GM18502 (cell line): Measurements from ENCODE around the gene CSNK2A1.
"Not testable (repeated sequence)": the region's sequence is repeated elsewhere in the genome, so short reads cannot be mapped to it uniquely, and the experiment has no call there.

Experiments used
- ATAC-seq: cut with Tn5 transposase; IDR thresholded peaks from one replicate; pipeline ENCODE4 v1.9.1; 2021; ENCODE audit warnings: mild to moderate bottlenecking; ENCODE audit not compliant: unreplicated experiment, poor library complexity

CSNK2A1 gene

DNA sequence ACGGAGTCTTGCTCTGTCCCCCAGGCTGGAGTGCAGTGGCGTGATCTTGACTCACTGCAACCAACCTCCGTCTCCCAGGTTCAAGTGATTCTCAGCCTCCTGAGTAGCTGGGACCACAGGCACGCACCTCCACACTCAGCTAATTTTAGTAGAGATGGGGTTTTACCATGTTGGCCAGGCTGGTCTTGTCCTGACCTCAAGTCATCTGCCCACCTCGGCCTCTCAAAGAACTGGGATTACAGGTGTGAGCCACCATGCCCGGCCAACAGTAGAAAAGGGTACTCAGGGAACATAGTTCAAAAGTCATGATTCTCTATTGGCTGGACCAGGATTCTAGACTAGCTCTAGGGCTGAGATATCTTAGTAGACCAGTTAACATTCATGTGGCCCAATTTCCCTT is 5.6 kb downstream of the CSNK2A1 start:
- ATAC-seq = no peak

DNA sequence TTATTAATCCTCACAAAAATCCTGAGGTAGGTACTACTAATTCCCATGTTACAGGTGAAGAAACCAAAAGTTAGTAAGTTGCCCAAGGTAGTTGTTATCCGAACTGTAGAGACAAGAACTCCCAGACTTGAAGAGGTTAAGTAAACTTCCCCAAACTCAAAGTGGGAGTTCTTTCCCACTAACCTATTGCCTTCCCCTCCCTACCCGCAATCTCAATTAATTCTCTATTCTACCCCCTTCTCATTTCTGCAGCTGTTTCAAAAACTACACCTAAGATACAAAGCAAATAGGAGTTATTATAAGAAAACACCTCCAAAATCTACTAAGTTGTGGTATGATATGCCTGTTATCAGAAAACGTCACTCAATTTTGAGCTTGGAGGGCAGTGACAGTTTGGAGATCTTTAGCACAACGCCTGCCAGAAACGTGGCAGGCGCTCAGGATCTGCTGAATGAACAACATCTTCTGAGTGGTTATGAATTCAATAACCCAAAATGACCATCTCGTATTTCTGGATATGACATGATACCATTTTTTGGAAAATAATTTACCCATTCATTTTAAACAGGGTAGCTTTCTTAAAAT is 7.1 kb downstream of the CSNK2A1 start:
- ATAC-seq = no peak

DNA sequence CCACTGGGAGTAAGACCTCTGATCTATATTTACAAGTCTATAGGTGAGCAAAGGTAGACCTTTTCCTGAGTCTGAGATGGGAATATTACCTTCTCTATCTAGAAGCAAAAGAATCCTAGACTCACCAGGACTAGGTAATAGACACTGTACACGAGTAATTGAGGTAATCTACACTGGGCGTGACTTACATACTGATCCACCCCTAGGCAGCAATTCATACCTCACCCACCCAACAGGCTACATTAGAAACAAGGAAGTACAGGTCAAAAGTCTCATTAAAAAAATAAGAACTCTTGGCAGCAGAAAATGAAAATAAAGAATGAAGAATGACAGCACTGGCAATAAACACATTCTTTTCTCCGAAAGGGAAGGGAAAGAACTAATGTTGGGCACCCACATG is 7.6 kb downstream of the CSNK2A1 start:
- no peak for ATAC-seq

DNA sequence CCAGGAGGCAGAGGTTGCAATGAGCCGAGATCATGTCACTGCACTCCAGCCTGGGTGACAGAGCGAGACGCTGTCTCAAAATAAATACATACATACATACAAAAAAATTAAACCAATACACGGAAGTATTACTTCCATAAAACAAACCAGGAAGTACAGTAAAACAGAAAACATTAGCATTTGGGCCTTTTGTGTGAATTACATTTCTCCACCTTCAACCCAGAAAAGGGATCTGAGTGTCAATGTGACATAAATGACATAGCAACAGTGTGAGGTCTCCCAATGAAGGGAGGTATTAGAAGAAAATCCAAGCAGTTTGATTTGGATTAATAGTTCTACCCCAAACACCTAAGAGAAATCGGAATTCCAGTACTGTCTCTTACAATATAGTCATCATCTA is 10.1 kb downstream of the CSNK2A1 start:
- no peak for ATAC-seq

DNA sequence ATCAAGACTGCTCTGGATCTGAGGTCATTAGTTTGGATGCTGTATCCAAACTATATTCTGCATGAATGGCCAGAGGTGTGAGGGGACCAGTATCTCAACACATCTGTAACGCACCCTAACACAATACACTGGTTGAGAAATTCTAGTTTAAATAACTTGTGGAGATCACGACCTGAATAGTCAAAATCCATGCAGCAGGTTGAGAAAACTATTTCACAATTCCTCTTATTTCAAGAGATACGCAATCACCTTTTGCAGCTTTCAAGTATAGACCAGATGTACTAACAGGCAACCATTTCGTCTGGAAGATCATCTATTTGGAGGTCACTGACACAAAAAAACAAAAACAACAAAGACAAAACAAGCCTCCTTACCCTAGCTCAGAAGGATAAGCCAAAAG is 11.1 kb downstream of the CSNK2A1 start:
- ATAC-seq = no peak

DNA sequence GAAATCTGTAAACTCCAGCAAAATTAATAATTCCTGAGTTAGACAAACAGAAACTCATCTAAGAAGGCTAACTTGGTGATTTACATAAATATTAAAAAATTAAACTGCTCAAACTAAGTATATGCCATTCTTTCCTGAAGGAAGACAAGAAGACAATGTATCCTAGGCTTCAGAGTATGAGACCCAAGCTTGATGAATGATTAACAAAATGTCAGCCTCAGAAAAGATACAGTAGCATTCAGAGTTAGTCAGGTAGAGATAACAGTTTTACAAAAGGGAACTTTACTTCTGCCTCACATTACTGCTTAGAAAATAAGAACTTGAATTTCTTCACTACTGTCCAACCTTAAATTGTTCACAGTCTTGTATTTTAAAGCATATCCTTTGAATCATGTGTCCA is 12.0 kb downstream of the CSNK2A1 start:
- ATAC-seq = no peak

DNA sequence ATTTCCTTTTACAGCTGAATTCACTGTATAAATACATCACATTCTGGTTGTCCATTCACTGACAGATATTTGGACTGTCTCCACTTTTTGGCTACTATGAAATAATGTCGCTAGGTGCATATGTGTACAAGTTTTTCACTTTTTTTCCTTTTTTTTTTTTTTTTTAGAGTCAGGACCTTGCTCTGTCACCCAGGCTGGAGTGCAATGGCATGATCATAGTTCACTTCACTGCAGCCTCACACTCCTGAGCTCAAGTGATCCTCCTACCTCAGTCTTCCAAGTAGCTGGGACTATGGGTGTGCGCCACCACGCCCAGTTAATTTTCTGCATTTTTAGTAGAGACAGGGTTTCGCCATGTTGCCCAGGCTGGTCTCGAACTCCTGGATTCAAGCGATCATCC is 13.3 kb downstream of the CSNK2A1 start:
- no peak for ATAC-seq

DNA sequence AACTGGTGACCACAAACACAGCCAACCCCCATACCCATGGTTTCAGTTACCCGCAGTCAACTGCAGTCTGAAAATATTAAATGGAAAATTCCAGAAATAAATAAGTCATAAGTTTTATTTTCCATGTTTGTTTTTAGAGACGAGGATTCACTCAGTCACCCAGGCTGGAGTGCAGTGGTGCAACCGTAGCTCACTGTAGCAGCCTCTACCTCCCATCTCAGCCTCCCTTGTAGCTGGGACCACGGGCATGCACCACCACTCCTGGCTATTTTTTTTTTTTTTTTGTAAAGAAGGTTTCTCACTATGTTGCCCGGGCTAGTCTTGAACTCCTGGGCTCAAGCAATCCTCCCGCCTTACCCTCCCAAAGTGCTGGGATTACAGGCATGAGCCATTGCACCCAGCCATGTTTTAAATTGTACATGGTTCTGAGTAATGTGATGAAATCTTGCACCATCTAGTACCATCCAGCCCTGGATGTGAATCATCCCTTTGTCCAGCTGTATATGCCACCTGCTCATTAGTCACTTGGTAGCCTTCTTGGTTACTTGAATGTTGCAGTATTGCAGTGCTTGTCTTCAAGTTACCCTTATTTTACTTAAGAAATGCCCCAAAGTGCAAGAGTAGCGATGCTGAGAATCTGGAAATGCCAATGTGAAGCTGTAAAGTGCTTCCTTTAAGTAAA is 14.5 kb downstream of the CSNK2A1 start:
- no peak for ATAC-seq

DNA sequence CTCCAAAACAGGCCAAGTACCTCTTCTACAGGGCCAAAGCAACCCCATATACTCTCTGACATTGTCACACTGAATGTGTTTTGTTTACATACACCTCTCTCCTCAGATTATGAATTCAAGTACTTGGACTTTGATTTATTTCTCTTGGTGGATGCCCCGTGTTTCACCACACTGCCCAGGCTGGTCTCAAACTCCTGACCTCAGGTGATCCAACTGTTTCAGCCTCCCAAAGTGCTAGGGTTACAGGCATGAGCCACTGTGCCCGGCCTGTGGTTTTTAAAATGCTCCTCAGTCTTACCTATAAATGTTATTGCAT is 16.1 kb downstream of the CSNK2A1 start:
- no peak for ATAC-seq

DNA sequence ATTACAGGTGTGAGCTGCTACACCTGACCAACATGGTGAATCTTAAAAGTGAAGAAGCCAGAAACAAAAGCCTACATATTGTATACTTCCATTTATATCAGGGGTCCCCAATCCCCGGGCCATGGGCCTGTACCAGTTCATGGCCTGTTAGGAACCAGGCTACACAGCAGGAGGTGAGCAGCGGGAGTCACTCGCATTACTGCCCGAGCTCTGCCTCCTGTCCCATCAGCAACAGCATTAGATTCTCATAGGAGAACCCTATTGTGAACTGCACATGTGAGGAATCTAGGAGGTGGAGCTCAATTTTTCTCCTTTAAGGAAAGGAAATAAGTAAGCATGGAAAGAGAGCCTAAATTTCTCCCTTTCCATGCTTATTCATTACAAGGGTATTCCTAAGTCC is 21.7 kb downstream of the CSNK2A1 start:
- no peak for ATAC-seq

DNA sequence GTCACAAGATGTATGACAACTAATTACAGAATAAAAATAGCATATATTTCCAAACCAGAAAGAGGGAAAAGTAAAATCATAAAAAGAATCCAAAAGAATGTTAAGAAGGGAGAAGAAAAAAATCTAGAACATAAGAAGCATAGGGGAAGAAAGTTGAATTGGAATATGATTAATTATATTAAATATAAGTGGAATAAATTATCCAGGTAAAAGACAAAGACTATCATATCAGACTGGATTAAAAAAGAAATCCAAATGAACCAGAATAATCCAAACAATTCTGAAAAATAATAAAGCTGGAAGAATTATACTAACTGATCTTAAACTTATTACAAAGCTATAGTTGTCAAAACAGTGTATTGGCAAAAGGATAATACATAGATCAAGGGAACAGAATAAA is 23.6 kb downstream of the CSNK2A1 start:
- ATAC-seq = no peak

DNA sequence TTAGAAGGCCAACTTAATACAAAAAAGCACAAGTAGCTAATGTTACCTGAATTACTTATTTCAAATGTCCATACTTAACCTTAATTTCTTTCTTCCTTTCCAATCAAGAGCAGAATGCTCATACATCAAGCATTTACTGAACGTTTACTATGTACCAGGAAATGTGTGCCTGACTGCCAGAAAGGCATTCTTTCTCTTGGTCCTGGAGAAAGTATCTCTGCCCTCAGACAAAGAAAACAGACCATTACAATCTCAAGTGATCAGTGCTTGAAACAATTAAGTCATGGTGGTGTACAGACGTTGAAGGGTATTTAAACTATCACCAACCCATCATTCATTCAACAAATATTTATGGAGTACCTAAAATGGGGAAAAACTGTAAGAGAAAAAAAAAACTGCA is 26.4 kb downstream of the CSNK2A1 start:
- ATAC-seq = no peak

DNA sequence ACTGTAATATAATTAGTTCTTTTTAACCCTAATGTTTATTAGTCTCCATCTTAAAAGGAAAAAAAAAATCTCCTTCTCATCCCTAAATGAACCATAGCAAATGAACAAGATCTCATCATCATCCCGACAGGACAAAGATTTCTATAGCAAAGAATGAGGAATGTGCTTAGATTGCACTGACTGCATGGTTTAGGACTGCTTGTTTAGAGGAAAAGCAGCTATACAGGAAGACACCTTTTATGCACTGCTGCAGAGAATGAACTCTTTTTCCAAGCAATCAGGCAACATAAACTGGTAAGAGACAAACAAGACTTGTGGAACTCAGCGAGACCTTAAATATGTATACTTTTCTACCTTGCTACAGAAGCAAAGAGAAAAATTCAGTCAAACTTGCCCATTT is 26.8 kb downstream of the CSNK2A1 start:
- ATAC-seq = no peak

DNA sequence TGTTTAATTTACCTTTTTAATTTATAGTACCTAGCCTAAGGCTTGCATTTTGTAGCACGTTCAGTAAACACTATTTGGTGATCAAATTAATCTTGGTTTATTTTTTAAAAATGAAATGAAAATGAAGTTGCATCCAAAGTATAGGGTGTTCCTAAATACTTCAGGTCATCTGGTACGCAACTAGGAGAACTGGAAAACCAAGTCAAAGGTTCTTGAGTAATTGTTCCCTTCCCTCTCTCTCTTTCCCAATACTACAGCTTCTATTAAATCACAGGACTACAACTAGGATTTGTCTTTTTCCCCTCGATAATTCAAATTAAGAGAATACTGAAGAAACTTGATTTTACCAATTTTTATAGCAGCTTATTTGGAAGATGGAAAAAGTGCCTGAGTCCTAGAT is 27.9 kb downstream of the CSNK2A1 start:
- no peak for ATAC-seq

DNA sequence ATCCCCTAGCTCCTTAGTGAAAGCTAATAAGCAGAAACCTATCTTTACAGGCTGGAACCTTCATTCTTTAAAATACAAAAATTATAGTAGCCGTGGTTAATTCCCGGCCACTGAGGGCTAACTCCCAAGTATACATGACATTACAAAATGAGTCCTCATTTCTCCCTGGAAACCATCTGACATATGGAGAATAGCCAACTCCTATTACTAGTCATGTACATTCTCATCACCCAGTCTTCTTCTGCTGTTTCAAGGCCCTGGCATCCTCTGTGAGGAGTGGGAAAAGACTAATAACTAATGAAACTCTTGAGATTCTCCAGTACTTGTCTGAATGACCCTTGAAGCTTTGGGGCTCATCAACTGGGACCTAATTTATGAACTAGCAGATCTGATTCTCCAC is 30.2 kb downstream of the CSNK2A1 start:
- ATAC-seq = no peak

DNA sequence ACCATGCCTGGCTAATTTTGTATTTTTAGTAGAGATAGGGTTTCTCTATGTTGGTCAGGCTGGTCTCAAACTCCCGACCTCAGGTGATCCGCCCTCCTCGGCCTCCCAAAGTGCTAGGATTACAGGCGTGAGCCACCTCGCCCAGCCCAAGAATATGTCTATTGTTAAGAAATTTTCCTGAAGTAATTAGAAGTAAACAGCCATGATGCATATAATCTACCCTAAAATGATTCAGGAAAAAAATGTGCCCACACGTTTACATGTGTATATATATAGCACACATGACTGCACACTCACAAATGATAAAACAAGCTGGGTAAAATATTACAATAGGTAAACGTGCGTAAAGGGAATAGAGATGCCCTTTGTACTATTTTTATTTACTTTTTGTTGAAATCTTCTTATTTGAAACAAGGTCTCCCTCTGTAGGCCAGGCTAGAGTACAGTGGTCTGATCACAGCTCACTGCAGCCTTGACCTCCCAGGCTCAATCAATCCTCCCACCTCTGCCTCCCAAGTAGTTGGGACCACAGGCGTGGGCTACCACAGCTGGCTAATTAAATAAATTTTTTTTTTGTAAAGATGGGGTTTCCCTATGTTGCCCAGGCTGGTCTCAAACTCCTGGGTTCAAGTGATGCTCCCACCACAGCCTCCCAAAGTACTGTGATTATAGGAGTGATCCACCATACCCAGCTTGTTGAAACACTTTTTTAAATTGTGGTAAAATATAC is 33.1 kb downstream of the CSNK2A1 start:
- not testable (repeated sequence) for ATAC-seq

DNA sequence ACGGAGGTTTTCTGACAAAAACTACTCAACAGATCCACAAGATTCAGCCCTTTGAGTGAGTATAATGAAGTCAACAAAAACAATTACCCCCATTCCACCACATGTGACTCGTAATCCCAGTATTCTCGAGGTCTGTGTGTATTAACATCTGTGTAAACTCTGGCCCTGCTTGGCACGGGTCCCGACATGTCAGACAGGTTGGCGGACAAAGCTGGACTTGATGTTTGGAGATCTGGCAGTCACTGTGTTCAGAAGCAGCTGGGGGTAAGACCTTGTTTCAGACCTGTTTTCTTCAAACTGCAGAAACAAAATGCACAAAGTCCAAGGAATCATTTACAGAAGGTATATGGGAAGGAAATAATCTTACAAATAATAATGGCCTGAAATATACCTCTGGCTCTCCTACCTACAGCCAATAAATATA is 35.2 kb downstream of the CSNK2A1 start:
- ATAC-seq = not testable (repeated sequence)

DNA sequence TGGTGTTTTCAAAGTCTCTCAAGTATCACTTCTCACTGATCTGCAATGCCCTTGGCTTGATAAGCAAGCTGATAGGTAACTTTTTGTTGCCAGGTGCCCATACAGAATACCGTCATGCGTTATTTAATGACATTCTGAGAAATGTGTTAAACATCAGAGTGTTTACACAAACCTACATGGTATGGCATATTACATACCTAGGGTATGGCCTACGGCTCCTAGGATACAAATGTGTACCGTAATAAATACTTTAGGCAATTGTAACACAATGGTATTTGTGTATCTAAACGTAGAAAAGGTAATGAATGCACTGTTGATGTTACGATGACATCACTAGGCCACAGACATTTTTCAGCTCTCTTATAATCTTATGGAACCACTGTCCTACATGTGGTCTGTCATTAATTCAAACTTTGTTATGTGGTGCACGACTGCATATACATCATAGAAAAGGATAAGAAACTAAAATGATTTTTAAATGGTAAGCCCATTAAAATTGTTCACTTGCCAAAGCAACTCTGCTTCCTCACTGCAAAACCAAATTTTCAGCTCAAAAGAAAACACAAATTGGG is 35.7 kb downstream of the CSNK2A1 start:
- no peak for ATAC-seq

DNA sequence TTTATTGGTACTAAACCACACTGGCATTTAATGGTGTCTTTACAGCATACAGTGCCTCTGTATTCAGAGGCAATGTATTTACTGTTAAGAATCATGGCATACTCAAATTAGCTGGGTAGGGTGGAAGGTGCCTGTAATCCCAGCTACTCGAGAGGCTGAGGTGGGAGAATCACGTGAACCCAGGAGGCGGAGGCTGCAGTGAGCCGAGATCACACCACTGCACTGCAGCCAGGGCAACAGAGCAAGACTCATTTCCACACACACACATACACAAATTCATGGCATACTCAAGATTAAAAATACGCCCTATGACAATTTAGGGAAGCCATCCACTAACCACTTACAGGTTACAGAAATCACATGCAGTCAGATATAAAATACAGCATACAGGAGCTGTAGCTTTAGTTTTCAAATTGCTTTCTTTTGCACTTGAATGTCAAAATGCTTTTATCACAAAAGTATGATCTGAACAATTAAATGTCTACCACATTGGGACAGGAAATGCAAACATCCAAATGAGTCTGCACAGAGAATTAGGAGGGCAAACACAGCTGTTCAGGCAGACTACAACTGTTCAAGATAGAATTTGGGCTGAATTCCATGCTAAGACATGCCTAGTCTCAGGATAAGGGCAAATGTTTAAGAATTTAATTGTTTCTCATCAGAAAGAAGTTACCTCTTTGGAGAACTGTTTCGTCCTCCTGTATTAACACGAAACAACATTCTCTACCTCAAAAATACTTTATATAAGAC is 36.4 kb downstream of the CSNK2A1 start:
- ATAC-seq = no peak

DNA sequence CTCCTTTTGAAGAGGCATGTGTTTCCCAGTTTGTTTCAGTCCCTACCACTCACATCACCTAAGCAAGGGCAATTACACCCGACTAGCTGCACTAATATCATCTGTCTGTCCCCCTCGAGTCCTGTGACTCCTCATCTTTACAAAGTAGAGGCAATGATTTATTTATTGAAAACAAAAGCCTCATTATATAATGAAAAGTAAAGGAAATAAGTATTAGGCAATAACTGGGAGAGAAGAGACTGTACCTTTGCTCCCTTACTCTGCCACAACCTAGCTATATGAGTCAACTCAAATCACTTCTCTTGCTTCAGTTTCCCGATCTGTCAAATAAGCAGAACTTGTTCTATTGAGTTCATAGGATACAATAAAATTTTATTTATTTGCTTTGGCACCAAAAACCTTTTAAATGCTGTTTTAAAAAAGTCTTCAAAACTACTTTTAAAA is 38.9 kb downstream of the CSNK2A1 start:
- ATAC-seq = no peak
